Smooth muscle cell (in vitro differentiated cells): ENCODE measurements around the gene ZRANB3. TPM values are rescaled to one million over a fixed set of nuclear protein-coding genes. Genes with fewer than 3 reads are reported as not detected.
A peak's percentile ranks its signal among the peaks of the same experiment; 100 is the strongest.

Experiments used
- DNase-seq: peaks from one replicate; lab custom pipeline; 2025; ENCODE audit not compliant: unreplicated experiment; lab: John Stamatoyannopoulos, UW
- H2AFZ ChIP-seq: fragments of 200-600 bp; sonication (generic); 2 replicates; pipeline ENCODE4 v1.6.0; 2016; ENCODE audit warnings: antibody characterized with exemption, low read depth, mild to moderate bottlenecking
- H3F3A ChIP-seq: fragments of 200-600 bp; sonication (generic); 2 replicates; pipeline ENCODE4 v1.6.0; 2017; ENCODE audit warnings: antibody characterized with exemption, low read depth
- H3K27ac ChIP-seq: fragments of 200-600 bp; sonication (generic); 2 replicates; pipeline ENCODE4 v1.5.1; 2016; ENCODE audit warnings: low read depth, mild to moderate bottlenecking
- H3K27me3 ChIP-seq: fragments of 200-600 bp; sonication (generic); 2 replicates; pipeline ENCODE4 v1.6.1; 2016; ENCODE audit warnings: low read depth, mild to moderate bottlenecking
- H3K36me3 ChIP-seq: fragments of 200-600 bp; sonication (generic); 2 replicates; pipeline ENCODE4 v1.5.1; 2016; ENCODE audit warnings: low read depth
- H3K4me1 ChIP-seq: fragments of 200-600 bp; sonication (generic); 2 replicates; pipeline ENCODE4 v1.5.1; 2016; ENCODE audit warnings: low read depth
- H3K4me2 ChIP-seq: fragments of 200-600 bp; sonication (generic); 2 replicates; pipeline ENCODE4 v1.6.0; 2016; ENCODE audit warnings: mild to moderate bottlenecking
- H3K4me3 ChIP-seq: fragments of 200-600 bp; sonication (generic); 2 replicates; pipeline ENCODE4 v1.5.1; 2016; ENCODE audit warnings: mild to moderate bottlenecking
- H3K79me2 ChIP-seq: fragments of 200-600 bp; sonication (generic); 2 replicates; pipeline ENCODE4 v1.6.0; 2016; ENCODE audit warnings: low read depth, mild to moderate bottlenecking
- H3K9ac ChIP-seq: fragments of 200-600 bp; sonication (generic); 2 replicates; pipeline ENCODE4 v1.6.0; 2016; ENCODE audit warnings: low read depth
- H3K9me3 ChIP-seq: fragments of 200-600 bp; sonication (generic); replicated peaks from 2 replicates; pipeline ENCODE4 v1.5.1; 2016; ENCODE audit warnings: low read depth
- H4K20me1 ChIP-seq: fragments of 200-600 bp; sonication (generic); 2 replicates; pipeline ENCODE4 v1.6.0; 2016; ENCODE audit warnings: low read depth
- CTCF ChIP-seq: fragments of 200-600 bp; sonication (generic); IDR thresholded peaks from 2 replicates; pipeline ENCODE4 v1.5.1; 2017; ENCODE audit warnings: borderline replicate concordance, mild to moderate bottlenecking, antibody characterized with exemption; ENCODE audit not compliant: insufficient read depth, poor library complexity, severe bottlenecking
- WGBS: methylation state at CpG from one replicate; pipeline ENCODE4 v1.1.7; 2016; ENCODE audit warnings: low lambda C conversion rate; 5-methylcytosine and 5-hydroxymethylcytosine counted together
- polyA plus RNA-seq: library from polyadenylated mRNA; unstranded; fragments of >200 nt; fragmentation: Nextera tagmentation; extraction: Ambion mirVana; gene quantifications from 2 replicates; pipeline ENCODE4 v1.2.1, GENCODE V29; 2016
- total RNA-seq: library from RNA; depleted of rRNA; stranded (reverse); fragments of >200 nt; gene quantifications from 2 replicates; pipeline ENCODE4 v1.2.3, GENCODE V29; 2014

Gene ZRANB3
- total and polyA plus RNA-seq, 2 experiments from 2014 or later: 1.9 to 4.1 TPM

GRCh38 chr2:135475128-135475527 is 55.9 kb downstream of the ZRANB3 start:
- Histone ChIP-seq H3F3A (no peaks in the 10 kb centered on the region), H3K36me3 (no peaks in the 10 kb centered on the region), H2AFZ (no peak overlapping the region), H3K27me3 (no peaks in the 10 kb centered on the region), H3K9me3 (no peaks in the 10 kb centered on the region), H3K4me2 (no peak overlapping the region), H4K20me1 (no peaks in the 10 kb centered on the region), H3K27ac (no peak overlapping the region), H3K4me3 (no peak overlapping the region), H3K79me2 (no peaks in the 10 kb centered on the region), H3K4me1 (no peaks in the 10 kb centered on the region), H3K9ac (no peak overlapping the region)
- no peak for DNase-seq
- no peak for TF ChIP-seq CTCF

GRCh38 chr2:135473567-135473966 is 57.5 kb downstream of the ZRANB3 start:
- H3K9me3 ChIP-seq: no peaks in the 10 kb centered on the region
- H3K4me2 ChIP-seq: no peak overlapping the region
- peak; percentile 23 for TF ChIP-seq CTCF
- H3K27ac ChIP-seq: no peak overlapping the region
- H3K4me3 ChIP-seq: no peak overlapping the region
- H4K20me1 ChIP-seq: no peaks in the 10 kb centered on the region
- no peaks in the 10 kb centered on the region for H3K4me1 ChIP-seq
- no peak overlapping the region for H2AFZ ChIP-seq
- no peak for DNase-seq
- no peaks in the 10 kb centered on the region for H3K36me3 ChIP-seq
- no peak overlapping the region for H3K9ac ChIP-seq
- H3F3A ChIP-seq: no peaks in the 10 kb centered on the region
- WGBS: 55% methylated on average over 2 of the region's 2 CpGs
- no peaks in the 10 kb centered on the region for H3K79me2 ChIP-seq
- no peaks in the 10 kb centered on the region for H3K27me3 ChIP-seq

GRCh38 chr2:135471106-135471505 is 59.9 kb downstream of the ZRANB3 start:
- Histone ChIP-seq H2AFZ (no peak overlapping the region), H3K9me3 (no peaks in the 10 kb centered on the region), H3K4me2 (no peak overlapping the region), H4K20me1 (no peaks in the 10 kb centered on the region), H3K4me1 (no peaks in the 10 kb centered on the region), H3K9ac (no peak overlapping the region), H3K79me2 (no peaks in the 10 kb centered on the region), H3F3A (no peaks in the 10 kb centered on the region), H3K36me3 (no peaks in the 10 kb centered on the region), H3K27ac (no peak overlapping the region), H3K27me3 (no peaks in the 10 kb centered on the region), H3K4me3 (no peak overlapping the region)
- TF ChIP-seq CTCF: no peak
- DNase-seq: no peak

GRCh38 chr2:135457279-135457678 is 73.7 kb downstream of the ZRANB3 start:
- Histone ChIP-seq H3K9me3 (no peaks in the 10 kb centered on the region), H2AFZ (no peak overlapping the region), H3K79me2 (no peaks in the 10 kb centered on the region), H3K9ac (no peak overlapping the region), H3K4me3 (no peak overlapping the region), H3K4me2 (no peak overlapping the region), H3K4me1 (no peaks in the 10 kb centered on the region), H4K20me1 (no peaks in the 10 kb centered on the region), H3F3A (no peaks in the 10 kb centered on the region), H3K36me3 (no peaks in the 10 kb centered on the region), H3K27ac (no peak overlapping the region), H3K27me3 (no peaks in the 10 kb centered on the region)
- no peak for DNase-seq
- TF ChIP-seq CTCF: no peak
